Activated B cell treated with CpG ODN at 0.5 μM for 24 hours (primary cell): ENCODE measurements around the gene NLRC5. TPM values are rescaled to one million over a fixed set of nuclear protein-coding genes. Genes with fewer than 3 reads are reported as not detected.
A peak's percentile ranks its signal among the peaks of the same experiment; 100 is the strongest.

Source experiments
- ATAC-seq: fragments of 200-7000 bp; cut with Tn5 transposase; one replicate; pipeline ENCODE4 v1.10.0; 2021; ENCODE audit warnings: low read depth, mild to moderate bottlenecking, moderate library complexity
- CTCF ChIA-PET: fragments of 350-600 bp; sonication (Branson Sonifier 250); formaldehyde crosslinking; loops from one replicate; lab custom pipeline; 2021; ENCODE audit warnings: antibody characterized with exemption; lab: Charles Lee
- POLR2A ChIA-PET: fragments of 350-600 bp; sonication (Branson Sonifier 250); formaldehyde crosslinking; loops from one replicate; lab custom pipeline; 2021; ENCODE audit warnings: antibody characterized with exemption; lab: Charles Lee
- DNase-seq: peaks from one replicate; pipeline ENCODE4 v3.0.0; 2022
- H3K27ac Mint-ChIP-seq: one replicate; pipeline ENCODE4 v1.8.0; 2020; ENCODE audit warnings: mixed read lengths
- H3K27me3 Mint-ChIP-seq: one replicate; pipeline ENCODE4 v1.8.0; 2021; ENCODE audit warnings: mixed read lengths
- H3K36me3 Mint-ChIP-seq: one replicate; pipeline ENCODE4 v1.8.0; 2021; ENCODE audit warnings: low read depth, mixed read lengths
- H3K4me1 Mint-ChIP-seq: one replicate; pipeline ENCODE4 v1.8.0; 2021; ENCODE audit warnings: mixed read lengths
- H3K4me3 Mint-ChIP-seq: one replicate; pipeline ENCODE4 v1.8.0; 2020; ENCODE audit warnings: mild to moderate bottlenecking, mixed read lengths
- H3K9me3 Mint-ChIP-seq: one replicate; pipeline ENCODE4 v1.8.0; 2020; ENCODE audit warnings: mixed read lengths
- intact Hi-C: fragments of 100-400 bp; cut with micrococcal nuclease; formaldehyde crosslinking; loops from one replicate; pipeline ENCODE4 v1.15.1; 2024
- total RNA-seq: library from RNA; stranded (reverse); gene quantifications from 2 replicates; pipeline ENCODE4 v1.2.3, GENCODE V29; 2022
- TF ChIP-seq, protein P1 (sequence below): fragments of 200-600 bp; IDR thresholded peaks from one replicate; pipeline ENCODE4 v1.8.0; 2022; ENCODE audit warnings: antibody characterized with exemption, mild to moderate bottlenecking

Gene NLRC5
- total RNA-seq, 1 donor from 2014 or later, result 372 TPM

DNA sequence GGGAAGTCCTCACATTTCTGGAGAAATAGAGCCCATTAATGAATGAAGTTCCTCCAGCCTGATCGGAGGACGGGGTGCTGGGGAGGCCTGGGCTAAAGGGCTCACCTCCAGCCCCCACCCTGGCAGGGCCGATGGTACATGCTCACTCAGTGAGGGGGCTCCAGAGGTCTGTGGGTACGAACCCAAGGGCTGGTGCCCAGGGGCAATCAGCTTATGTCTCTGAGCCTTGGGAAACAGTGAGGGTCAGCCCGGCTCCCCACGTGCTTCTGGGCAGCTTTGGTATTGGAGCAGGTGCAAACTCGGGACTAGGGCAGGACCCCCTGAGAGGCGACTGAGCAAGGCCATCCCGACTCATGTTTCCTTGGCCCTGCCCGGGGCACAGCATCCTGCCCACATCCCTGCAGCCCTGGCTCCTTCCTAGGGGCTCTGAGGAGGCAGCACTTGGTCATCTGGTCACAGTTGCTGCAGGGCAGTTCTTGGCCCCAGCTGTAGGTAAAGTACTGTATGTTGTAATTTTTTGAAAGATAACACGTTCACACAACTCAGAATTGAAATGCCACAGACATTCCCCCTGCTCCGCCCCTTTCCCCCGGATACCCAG, 28.6 kb upstream of the NLRC5 start:
- DNase-seq (no peak), ATAC-seq (no peak)
- no peak overlapping the region for H3K4me3 Mint-ChIP-seq
- H3K36me3 Mint-ChIP-seq, result no peaks in the 10 kb centered on the region
- ChIA-PET POLR2A (no interaction called here), CTCF (interaction anchor here (6.9 kb wide), 1 partner anchor 81 kb away, joined by 53 read pairs; no protein-coding TSS in a partner anchor)
- no peaks in the 10 kb centered on the region for H3K9me3 Mint-ChIP-seq
- intact Hi-C loops, result loop anchor here (10.0 kb wide), 1 partner anchor 454 kb away; no protein-coding TSS in a partner anchor
- peaks cover 24% of the 10 kb centered on the region for H3K4me1 Mint-ChIP-seq
- no peak overlapping the region for H3K27ac Mint-ChIP-seq
- TF ChIP-seq, protein P1, sequence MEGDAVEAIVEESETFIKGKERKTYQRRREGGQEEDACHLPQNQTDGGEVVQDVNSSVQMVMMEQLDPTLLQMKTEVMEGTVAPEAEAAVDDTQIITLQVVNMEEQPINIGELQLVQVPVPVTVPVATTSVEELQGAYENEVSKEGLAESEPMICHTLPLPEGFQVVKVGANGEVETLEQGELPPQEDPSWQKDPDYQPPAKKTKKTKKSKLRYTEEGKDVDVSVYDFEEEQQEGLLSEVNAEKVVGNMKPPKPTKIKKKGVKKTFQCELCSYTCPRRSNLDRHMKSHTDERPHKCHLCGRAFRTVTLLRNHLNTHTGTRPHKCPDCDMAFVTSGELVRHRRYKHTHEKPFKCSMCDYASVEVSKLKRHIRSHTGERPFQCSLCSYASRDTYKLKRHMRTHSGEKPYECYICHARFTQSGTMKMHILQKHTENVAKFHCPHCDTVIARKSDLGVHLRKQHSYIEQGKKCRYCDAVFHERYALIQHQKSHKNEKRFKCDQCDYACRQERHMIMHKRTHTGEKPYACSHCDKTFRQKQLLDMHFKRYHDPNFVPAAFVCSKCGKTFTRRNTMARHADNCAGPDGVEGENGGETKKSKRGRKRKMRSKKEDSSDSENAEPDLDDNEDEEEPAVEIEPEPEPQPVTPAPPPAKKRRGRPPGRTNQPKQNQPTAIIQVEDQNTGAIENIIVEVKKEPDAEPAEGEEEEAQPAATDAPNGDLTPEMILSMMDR, result no peak
- H3K27me3 Mint-ChIP-seq, result no peaks in the 10 kb centered on the region

DNA sequence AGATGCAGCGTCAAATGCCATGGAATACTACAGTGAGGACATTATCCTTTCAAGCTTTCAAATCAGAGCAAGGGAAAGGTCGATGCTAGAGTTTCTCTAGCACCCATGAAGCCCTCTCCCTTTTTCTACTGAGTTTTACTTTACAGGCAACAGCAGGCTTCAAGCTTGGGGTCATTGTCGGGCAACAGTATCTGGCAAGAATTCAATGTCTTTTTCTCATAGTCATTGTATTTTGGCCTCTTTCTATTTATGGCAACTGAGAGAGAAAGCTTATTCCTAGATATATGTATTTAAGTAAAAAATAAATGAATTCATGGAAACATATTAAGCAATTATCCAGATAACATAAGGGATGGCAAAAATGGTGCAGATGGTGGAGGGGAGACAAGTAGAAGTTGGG, 28.0 kb upstream of the NLRC5 start:
- POLR2A ChIA-PET, result no interaction called here
- Mint-ChIP-seq H3K27me3 (no peaks in the 10 kb centered on the region), H3K4me1 (peaks cover 28% of the 10 kb centered on the region), H3K36me3 (no peaks in the 10 kb centered on the region), H3K27ac (no peak overlapping the region), H3K9me3 (no peaks in the 10 kb centered on the region), H3K4me3 (no peak overlapping the region)
- CTCF ChIA-PET, result interaction anchor here (1.2 to 6.9 kb wide), 4 partner anchors 10 to 123 kb away, joined by 3 to 108 read pairs (median 30); no protein-coding TSS in a partner anchor
- DNase-seq (no peak), ATAC-seq (no peak)
- intact Hi-C loops, result loop anchor here (10.0 kb wide), 1 partner anchor 453 kb away; no protein-coding TSS in a partner anchor
- TF ChIP-seq, protein P1, result no peak

DNA sequence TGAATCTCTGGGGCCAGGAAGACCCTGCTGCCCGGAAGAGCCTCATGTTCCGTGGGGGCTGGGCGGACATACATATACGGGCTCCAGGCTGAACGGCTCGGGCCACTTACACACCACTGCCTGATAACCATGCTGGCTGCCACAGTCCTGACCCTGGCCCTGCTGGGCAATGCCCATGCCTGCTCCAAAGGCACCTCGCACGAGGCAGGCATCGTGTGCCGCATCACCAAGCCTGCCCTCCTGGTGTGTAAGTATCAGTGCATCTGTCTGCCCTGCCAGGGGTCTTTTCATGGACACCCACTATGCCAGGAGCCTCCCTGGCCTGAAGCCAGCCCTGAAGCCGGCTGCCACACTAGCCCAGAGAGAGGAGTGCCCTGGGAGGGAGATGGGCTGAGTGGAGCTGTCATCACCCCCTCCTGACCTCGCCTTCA, 27.5 kb upstream of the NLRC5 start, which contains the start of gene CETP:
CETP (plus strand) TSS at position 100 of the 431 bp plus-strand sequence; CDS start at position 130, 30 bp downstream.
- no peak for ATAC-seq
- Mint-ChIP-seq H3K9me3 (no peaks in the 10 kb centered on the region), H3K36me3 (no peaks in the 10 kb centered on the region), H3K27ac (no peak within 1 kb of the TSS), H3K4me3 (no peak within 1 kb of the TSS), H3K4me1 (peaks cover 24% of the 10 kb centered on the region), H3K27me3 (no peaks in the 10 kb centered on the region)
- CTCF ChIA-PET, result interaction anchor here (1.2 to 6.9 kb wide), 4 partner anchors 10 to 122 kb away, joined by 3 to 108 read pairs (median 30); no protein-coding TSS in a partner anchor
- POLR2A ChIA-PET, result interaction anchor here (0.9 to 1.3 kb wide), 2 partner anchors 43 to 73 kb away, joined by 3 read pairs; no protein-coding TSS in a partner anchor
- no peak for DNase-seq
- TF ChIP-seq, protein P1, result no peak
- intact Hi-C loops, result loop anchor here (10.0 kb wide), 1 partner anchor 453 kb away; no protein-coding TSS in a partner anchor

DNA sequence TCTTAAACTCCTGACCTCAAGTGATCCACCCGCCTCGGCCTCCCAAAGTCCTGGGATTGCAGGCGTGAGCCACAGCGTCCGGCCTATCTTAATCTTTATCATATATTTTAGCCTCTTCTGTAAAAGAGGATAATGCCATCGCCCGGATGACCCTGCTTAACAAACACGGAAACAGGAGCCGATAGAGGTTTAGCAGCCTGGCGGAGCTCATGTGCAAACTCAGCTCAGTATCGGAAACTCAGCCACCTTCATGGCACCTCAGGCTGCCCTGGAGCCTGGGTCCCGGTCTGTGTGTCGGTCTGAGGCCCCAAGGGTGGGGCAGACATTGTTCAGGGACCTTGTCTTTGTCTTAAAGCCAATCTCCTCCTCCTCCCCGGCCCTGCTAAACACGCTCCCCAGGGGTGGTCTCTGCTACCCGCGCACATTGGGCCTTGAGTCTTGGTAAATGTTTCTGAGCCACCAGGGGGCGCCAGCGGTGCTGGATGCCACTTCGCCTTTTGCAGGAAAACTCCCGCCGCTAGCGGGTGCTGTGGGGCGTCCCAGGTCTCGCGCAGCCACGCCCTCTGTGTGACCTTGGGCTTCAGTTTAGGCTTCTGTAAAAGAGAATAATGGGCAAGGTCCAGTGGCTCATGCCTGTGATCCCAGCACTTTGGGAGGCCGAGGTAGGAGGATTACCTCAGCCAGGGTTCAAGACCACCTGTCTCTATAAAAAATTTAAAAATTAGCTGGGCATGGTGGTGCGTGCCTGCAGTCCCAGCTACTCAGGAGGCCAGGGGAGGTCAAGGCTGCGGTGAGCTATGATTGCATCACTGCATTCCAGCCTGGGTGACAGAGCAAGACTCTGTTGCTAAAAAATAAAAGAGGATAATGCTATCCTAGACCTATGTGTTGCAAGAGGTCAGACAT, 24.9 kb upstream of the NLRC5 start:
- intact Hi-C loops, result loop anchor here (1.0 to 10.0 kb wide), 8 partner anchors 13 to 450 kb away; no protein-coding TSS in a partner anchor
- peak overlapping the region; percentile 84 for H3K27ac Mint-ChIP-seq
- DNase-seq, result peak; percentile 93
- H3K36me3 Mint-ChIP-seq, result no peaks in the 10 kb centered on the region
- H3K4me3 Mint-ChIP-seq, result no peak overlapping the region
- no peaks in the 10 kb centered on the region for H3K9me3 Mint-ChIP-seq
- ChIA-PET CTCF (interaction anchor here (0.5 to 6.9 kb wide), 43 partner anchors 10 to 295 kb away, joined by 3 to 108 read pairs (median 4); partner anchors contain the start of genes CPNE2 and NLRC5), POLR2A (interaction anchor here (0.5 to 12.4 kb wide), 14 partner anchors 10 to 87 kb away, joined by 3 to 233 read pairs (median 4); partner anchors contain the start of genes HERPUD1 and NLRC5)
- H3K27me3 Mint-ChIP-seq, result no peaks in the 10 kb centered on the region
- ATAC-seq, result peak; percentile 94
- H3K4me1 Mint-ChIP-seq, result peaks cover 25% of the 10 kb centered on the region
- TF ChIP-seq, protein P1, result peak; percentile 97
